Uterus (tissue), 2 donors: ENCODE results near the gene OPRM1.

ENCODE experiments used
- POLR2A ChIP-seq, 2 donors: fragments of 450-650 bp; IDR thresholded peaks; one replicate each; pipeline ENCODE4 v1.6.1; 2016; ENCODE audit warnings: antibody characterized with exemption in 2 of 2, mild to moderate bottlenecking in 1 of 2, moderate library complexity in 1 of 2
- TF ChIP-seq, protein P1 (sequence below), 4 experiments: fragments of 200-600 bp in 2 of 4; fragments of 450-650 bp in 2 of 4; sonication (generic) in 2 of 4; IDR thresholded peaks; one replicate each; pipeline ENCODE4 v1.5.1; 2016 to 2019; ENCODE audit warnings: antibody characterized with exemption in 4 of 4, mild to moderate bottlenecking in 2 of 4, moderate library complexity in 1 of 4

DNA sequence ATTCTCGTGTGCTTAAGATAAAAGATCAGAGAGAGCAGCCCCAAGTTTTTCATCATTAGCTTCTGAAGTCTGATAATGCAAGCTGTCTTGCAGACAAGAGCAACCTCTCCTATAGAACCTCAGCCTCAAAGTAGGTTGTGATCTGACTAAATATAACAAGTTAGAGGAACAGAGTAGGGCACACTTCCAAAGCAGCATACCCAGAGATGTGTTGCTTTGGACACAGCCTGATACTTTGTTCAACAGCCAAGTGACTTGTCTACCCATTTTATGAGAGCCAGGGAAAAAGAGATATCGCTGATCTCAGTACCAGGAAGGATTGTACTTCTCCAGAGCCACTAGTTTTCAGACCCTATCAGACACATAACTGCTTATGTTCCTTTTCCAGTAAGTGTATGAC is 44.2 kb upstream of the OPRM1 start:
- TF ChIP-seq, protein P1, sequence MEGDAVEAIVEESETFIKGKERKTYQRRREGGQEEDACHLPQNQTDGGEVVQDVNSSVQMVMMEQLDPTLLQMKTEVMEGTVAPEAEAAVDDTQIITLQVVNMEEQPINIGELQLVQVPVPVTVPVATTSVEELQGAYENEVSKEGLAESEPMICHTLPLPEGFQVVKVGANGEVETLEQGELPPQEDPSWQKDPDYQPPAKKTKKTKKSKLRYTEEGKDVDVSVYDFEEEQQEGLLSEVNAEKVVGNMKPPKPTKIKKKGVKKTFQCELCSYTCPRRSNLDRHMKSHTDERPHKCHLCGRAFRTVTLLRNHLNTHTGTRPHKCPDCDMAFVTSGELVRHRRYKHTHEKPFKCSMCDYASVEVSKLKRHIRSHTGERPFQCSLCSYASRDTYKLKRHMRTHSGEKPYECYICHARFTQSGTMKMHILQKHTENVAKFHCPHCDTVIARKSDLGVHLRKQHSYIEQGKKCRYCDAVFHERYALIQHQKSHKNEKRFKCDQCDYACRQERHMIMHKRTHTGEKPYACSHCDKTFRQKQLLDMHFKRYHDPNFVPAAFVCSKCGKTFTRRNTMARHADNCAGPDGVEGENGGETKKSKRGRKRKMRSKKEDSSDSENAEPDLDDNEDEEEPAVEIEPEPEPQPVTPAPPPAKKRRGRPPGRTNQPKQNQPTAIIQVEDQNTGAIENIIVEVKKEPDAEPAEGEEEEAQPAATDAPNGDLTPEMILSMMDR (IDR thresholded peaks at IDR 0.05), result no peak
- TF ChIP-seq POLR2A (IDR thresholded peaks at IDR 0.05), result no peak
